HG02759 (cell line): Measurements from ENCODE around the gene TMEM255A.

ENCODE experiments used
- ATAC-seq: cut with Tn5 transposase; IDR thresholded peaks from one replicate; pipeline ENCODE4 v1.9.1; 2021; ENCODE audit warnings: mild to moderate bottlenecking, moderate library complexity; ENCODE audit not compliant: unreplicated experiment

The TMEM255A gene

DNA sequence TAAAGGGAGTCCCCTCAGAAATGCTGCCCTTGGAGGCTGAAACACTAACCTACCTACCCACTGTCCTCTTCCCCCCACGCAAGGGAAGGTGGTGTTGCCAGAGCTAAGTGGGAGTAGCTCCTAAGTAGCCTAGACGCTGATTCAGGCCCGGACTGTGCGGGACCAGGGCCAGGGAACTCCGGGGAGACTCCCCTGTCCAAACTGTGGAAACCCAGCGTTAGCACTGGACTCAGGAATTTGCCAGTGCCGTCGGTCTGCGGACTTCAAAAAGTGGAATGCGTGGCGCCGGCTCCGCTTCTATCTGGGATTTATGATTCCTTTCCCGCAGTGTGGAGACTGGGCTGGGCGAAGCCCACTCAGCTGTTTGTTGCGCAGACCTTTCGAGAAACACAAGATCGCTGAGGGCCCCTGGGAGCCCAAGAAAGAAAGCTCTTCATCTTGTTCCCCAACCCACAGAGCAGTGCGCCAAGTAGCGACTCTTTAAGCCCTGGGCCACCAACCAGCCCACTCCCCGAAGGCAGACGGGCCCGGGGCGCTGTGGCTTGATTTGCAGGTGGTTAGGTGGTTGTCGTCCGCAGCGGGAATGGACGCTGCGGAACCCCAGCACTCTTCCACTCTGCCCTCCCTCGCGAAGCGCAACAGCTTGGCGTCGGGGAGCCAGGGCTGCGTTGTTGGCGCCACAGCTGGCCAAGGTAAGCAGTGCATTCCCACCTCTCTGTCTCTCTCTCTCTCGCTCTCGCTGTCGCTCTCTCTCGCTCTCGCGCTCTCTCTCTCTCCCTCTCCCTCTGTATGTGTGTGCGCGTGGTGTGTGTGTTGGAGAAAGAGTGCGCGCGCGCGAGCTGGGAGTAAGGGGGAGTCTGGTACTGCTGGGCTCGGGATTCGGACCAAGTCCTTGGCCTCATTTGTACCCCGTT, 2.0 kb downstream of the TMEM255A start:
- ATAC-seq: peak; percentile 97

DNA sequence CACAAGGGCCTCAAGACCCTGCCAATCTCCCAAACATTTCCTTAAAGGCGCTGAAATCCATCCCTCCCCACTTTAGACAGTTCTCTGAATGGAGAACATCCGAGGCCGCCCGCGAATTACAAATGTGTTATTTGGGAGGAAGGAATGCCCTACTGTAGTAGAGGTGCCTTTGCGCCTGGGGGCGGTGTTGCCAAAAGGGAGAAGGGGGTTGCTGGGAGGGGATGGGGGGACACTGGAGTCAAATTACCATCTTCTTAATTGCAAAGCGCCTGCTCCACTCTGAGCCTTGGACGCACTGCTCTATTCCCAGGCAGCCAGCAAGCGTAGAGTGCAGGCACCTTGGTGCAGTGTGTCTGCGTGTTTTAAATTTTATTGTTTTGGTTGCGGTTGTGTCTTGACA, 2.7 kb downstream of the TMEM255A start:
- ATAC-seq: no peak

DNA sequence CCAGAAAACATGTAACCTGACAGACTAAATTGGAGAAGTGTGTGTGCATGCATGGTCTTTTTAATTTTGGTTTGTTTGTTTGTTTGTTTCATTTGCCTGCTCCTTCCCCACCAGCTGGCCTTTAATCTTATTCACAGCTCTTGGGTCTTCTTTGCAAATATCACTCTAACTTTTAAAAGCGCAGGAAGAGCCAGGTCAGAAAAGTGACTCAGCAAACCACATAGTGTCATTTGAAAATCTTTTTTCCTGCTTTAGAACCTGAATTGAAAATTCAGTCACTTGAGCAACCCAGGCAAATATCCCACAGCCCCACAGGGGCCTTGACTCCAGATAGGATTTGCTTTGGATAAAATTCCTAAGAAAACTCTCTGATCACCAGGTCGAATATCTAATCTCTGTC, 4.6 kb downstream of the TMEM255A start:
- no peak for ATAC-seq

DNA sequence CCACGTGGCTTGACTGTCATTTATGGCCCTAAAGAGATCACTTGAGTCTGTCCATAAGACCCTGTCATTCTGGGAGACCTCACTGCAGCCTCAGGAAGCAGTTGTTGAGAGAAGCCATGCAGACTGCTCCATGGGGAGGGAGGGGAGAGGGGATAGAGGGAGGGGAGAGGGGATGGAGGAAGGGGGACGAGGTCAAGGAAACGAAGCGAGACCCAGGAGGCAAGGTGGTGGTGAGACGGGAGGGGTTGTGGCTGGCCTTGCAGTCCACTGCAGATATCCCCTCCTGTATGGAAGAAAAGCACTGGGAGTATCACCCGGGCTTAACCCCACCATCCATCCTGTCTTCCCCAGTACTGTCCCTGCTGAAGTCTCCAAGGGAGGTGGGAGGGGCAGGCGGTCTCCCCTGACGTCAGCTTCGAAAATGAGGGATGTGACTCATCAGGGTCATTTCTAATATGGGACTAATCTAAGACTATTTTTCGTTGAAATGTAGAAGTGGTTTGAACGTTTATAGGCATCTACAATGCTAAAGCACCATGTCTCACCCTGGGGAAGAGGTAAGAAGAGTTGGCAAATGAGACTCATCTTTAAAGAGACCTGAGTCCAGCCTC, 5.6 kb downstream of the TMEM255A start:
- no peak for ATAC-seq

DNA sequence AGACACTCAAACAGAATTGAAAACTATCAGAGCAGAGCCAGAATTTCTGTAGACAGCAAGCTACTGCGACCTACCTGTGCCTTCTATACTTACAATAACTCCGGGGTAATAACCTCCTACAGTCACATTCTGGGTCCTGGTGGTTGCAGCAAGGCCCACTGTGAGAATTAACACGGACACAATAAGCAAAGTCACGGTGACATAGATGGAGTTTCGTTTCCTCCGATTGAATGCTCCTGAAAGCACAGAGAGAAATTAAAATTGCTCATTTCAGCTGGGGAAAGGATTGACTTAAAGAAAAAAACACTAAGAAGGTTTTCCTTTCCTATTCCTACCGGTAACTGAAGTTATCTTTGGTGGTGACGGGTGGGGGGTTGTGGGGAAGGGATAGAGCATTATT, 7.0 kb downstream of the TMEM255A start:
- ATAC-seq: no peak

DNA sequence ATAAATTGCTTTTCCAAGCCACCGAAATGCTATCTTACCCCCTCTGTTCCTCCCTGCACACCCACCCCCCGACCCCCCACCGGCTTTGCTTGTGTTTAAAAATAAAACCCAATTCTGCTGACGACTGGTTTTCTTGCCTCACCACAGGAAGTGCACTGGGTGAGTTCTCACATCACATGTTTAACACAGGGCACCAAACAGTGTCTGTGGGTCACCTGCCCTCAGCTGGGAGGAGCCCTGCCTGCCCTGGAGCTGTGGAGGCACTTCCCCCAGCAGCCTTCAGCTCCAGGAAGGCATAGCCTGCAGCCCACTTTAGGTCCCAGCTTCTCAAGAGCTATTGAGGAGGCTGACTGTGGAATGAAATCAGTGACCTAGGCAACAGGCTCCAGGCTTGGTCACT, 8.8 kb downstream of the TMEM255A start:
- peak; percentile 98 for ATAC-seq

DNA sequence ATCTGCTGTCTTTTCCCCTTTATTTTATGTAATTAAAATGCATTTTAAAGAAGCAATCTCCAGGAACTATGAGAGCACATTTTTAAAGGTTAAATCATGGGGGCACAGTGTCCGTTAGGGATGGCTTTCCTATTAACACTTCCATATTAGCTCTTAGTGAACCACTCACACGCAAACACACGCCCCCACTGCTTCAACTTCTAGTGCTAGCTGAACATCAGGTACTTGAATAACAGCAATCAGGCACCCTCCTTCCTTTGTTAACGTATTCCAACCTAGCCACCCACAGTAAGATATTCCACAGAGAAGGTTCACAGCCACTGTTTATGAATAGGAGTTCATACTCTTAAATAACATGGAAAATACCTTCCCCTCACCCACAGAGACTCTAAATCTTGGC, 9.3 kb downstream of the TMEM255A start:
- peak; percentile 16 for ATAC-seq

DNA sequence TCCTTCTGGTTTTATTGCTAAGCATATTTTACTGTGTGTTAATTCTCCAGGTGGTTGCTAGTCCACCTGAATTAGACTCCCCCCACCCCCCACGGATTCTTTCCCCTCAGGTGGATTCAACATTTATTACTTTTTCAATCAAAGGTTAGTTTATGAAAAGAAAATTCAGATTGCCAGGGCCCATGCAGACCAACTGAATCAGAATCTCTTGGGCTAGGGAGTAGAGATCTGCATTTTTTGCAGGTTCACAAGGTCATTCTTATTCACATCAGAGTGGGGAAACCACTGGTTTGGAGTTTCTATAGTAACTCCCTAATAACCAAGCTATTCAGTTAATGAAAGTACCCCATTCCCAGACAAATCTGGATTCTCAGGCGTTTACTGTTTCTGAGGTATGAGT, 9.8 kb downstream of the TMEM255A start:
- no peak for ATAC-seq

DNA sequence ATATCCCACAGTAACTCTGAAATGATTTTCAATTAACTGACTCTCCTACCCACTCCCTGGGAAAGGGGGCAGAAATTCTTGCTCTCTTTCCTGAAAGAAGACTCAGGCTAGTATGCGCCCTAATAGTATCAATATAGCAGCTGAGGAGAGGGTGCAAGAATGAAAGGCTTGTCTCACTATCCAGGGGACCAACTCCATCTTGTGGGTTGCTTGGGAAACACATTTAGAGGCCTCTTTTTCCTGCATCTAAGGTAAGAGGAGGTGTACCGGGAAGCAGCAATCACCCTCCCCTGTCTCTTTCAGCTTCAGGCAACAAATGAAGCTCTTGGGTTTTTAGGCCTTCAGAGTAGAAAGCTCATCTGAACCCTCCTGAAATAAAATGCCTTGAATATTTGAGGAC, 11.3 kb downstream of the TMEM255A start:
- no peak for ATAC-seq

DNA sequence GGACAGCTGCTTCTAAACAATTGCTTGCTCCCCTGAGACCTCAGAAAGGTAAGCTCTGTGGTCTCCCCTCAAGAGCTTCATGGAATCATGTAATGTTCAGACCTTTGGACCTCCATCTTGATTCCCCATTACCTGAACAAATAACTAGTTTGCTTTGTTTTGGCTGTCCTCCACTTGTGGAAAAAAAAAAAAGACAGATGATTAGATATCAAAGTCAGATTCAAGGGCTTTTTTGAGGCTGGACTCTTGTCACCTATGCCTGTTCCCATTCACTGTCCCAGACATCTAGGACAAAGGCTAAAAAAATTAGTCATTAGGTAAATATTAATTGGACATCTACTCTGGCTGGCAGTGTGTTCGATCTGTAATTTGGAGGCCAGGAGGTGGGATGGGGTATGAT, 13.3 kb downstream of the TMEM255A start:
- ATAC-seq: no peak

DNA sequence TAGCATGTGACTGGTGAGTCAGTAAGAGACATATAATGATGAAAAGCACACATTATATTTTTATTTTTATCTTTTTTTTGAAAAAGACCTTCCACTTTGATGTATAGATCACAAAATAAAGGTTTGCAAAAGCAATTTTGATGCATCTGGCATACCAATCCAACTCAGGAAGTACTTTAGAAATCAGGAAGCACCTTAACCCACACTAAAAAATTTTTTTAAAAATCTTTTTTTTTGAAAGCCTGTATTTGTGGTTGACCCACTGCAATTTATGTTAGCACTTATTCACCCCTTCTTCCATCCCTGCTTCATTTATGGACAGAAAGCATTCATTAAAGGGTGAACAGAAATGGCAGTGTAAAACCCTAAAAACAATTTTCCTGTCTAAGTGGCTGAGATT, 16.6 kb downstream of the TMEM255A start:
- no peak for ATAC-seq

DNA sequence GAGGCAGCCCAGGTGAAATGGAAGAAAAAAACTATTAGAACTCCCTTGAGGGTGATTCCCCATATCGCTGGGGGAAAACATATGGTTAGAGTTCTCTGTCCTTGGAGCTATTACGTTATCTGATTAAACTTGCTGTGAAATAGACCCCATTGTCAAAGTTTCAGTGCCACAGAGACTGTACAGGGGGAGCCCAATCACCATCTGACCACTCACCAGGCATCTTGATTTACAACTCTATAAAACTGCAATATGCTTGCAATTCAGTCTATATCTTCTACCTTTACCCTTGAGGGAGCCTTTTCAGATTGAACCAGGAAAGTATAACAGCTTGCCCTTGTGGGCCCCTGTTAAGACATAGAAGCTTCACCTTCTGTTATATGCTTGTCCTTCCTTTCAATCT, 18.2 kb downstream of the TMEM255A start:
- ATAC-seq: no peak

DNA sequence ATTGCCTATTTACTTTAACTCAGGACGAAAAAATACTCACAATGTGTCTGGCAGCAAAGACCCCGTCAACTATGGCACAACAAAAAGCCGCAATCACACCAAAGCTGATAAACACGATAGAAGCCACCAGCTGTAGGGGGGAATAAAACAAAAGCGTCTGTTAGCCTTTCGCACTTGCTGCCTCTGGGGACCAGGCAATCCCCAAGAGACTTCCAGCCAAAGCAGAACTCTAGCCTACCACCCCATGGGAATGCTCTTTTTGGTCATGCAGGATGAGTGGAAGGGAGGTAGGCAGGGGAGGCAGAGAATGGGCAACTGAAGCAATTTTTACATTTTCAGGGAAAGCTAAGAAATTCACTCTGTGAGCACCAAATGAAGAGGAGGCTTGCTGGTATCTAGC, 20.1 kb downstream of the TMEM255A start:
- ATAC-seq: no peak

DNA sequence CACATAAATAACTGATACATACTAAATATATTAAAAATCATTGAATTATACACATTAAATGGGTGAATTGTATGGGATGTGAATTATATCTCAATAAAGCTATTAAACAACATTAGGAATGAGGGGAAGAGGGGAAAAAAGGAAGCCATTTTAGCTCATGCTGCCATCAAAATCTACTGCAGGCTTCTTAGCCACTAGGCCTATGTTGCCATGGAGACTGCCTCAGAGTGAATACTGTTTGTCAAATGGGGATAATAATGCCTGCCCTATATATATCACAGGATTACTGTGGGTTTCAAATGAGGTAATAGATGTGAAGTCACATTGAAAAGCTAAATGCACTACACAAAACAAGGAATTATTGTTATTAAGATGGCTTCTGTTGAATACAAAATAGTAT, 21.2 kb downstream of the TMEM255A start:
- ATAC-seq: no peak

DNA sequence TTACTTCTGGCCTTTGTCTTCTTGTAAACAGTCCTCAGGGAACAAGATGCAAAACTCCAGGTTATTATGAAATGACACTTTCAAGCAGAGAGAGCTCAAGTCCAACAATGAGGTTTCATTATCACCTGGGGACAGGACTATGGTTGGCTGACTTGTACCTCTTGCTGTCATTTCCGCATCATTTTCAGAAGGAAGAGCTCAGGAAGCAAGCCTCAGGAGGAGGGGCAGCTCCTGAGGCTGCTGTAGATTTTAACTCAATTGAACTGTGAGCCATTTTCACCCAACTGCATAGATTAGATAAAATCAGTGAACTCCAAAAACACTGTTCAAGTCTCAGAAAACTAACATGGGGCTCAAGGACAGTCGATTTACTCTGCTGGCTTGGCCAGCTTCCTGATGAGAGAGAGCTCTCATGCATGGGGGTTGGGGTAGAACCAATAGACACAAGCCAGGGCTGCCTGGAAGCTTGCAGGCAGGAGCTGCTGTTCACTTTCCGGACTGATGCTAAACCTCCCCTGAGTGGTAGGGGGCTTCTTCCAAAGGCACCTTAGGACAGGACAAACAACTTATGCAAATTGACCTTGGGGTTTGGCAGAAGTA, 23.6 kb downstream of the TMEM255A start:
- ATAC-seq: peak; percentile 76

DNA sequence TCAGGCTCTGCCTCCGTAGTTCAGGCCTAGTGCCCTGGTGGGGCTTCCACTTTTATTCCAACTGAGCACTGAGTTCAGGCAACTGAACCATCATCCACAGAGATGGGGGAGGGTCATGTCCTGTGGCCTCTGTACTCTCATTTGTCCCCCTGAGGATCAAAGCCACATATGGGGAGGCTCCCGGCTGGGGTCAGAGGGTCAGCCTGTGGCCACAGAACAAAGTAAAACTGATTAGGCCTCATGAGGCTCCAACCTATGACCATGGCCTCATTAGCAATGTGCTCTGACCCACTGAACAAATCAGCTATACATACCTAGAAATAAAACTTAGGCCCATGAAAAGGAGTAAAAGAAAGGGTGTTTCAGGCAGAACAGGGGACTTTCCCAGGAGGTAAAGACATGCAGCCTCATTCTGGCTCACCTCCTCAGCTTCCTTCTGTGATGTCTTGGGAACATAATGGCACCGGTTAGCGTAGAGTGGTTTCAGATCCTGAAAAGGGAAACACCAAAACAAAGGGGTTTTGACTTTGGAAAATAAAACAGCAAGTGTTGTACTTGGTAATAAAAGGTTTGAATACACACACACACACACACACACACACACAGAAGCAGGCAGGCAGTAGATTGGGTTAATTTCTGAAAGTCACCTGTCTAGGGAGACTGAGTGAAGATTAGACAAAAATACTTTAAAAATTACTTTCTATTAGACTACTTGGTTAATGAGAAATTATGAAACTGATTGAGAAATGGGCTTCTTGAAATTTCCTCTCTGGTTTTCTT, 24.3 kb downstream of the TMEM255A start:
- peak; percentile 46 for ATAC-seq

DNA sequence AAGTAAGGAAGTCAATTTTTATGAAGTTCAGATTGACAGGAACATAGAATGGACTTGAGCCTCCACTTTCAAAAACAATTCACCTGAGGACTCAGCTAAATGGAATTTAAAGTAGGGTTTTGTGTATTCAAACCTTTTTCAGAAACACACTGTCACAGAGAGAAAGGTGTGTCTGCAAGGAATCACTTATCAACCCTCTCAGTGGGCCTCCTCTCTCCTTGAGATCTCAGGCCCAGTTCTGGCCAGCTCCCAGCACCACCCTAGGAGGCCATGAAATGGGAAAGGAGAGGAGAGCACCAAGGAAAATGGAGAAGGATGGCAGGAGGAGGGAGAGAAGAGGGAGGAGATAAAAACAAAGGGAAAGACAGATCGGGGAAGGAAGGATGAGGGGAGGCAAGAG, 28.6 kb downstream of the TMEM255A start:
- ATAC-seq: no peak

DNA sequence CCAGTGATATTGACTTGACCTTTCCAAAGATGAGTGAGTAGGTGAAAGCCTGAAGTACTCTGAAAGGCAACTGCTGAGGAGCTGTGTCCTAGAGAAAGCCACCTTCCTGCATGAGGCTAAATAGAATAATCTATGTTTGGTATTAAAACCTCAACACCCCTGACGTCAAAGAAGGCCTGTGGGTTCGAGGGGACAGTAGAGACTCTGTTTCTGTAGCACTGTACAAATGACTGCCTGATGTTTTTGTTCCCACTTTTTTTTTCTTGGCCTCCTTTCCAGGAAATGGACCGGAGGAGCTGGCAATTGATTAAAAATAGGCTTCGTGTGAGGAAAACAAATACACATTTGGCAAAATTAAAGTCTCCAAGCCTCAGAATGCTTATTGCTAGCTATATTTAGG, 29.5 kb downstream of the TMEM255A start:
- ATAC-seq: no peak

DNA sequence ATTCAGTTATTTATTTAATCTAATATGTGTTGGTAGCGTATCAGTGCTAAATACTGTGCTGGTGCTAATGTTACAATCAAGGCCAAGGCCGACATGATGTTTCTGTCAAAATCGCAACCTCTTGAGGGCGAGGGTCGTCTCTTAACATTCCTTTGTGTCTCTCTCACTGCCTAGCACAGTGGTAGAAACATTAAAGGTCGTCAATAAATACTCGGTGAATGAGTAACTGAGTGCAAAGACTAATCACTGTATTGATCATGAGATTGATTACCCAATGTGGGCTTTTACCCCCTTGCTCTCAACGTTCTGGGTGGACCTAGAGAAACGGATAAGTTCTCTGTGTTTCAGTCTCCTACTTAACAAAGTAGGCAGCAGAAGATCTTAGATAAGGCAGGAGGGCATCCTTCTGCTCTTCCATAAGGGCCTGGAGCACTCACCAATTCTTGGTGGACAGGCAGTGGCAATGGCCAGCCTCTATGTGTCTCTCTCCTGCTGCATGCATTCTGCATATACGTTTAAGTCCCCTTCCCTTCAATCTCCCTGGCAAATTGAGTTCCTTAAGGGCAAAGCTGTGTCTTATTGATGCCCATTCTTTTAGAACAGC, 30.1 kb downstream of the TMEM255A start:
- no peak for ATAC-seq

DNA sequence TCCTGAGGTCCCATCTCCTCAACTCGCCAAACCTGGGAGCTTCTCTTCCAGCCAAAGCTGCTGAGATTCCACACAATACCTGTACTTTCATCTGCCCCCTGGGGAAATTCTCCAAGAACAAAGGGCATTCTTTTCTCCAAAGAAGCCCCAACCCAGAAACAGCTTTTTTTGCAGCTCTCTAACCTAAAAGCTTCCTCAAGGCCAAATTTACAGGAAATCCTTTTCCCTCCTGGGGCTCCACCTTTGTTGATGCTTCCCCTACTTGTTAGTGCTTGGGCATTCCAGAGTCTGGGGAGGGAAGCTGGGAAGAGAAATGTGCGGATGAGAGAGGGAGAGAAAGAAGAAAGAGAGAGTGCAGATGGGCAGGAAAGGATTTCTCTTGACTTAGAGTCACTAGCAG, 36.3 kb downstream of the TMEM255A start:
- ATAC-seq: no peak

DNA sequence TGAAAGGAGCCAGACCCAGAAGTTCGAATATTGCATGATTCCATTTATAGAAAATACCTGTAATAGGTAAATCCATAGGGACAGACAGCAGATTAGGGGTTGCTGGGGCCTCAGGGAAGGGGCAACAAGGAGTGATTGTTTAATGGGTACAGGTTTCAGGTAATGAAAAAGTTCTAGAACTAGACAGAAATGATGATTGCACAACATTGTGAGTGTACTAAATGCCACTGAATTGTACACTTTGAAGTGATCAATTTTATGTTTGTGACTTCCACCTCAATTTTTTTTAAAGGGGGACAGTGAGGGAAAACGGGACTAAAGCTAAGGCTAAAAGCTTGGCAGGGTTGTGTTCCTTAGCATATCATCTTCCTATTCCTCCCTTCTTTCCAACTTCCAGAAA, 37.1 kb downstream of the TMEM255A start:
- no peak for ATAC-seq
